ENCODE results near the gene OSBPL5. TPM values are rescaled to one million over a fixed set of nuclear protein-coding genes. Genes with fewer than 3 reads are reported as not detected.
"Not testable (repeated sequence)": the region's sequence is repeated elsewhere in the genome, so short reads cannot be mapped to it uniquely, and the experiment has no call there.

Gene OSBPL5
- total RNA-seq, 1 donor, result 49.7 TPM

- no peak for DNase-seq (ENCODE audit: low read depth)
- TF ChIP-seq CTCF (IDR thresholded peaks at IDR 0.05; ENCODE audit: insufficient read depth, low read depth, low read length), result no peak
Observed at GRCh38 chr11:3121931-3122774, 43.0 kb downstream of the OSBPL5 start.

GRCh38 chr11:3121416-3121815 is 43.7 kb downstream of the OSBPL5 start:
- TF ChIP-seq CTCF (IDR thresholded peaks at IDR 0.05; ENCODE audit: insufficient read depth, low read depth, low read length), result no peak
- no peak overlapping the region for H3K4me3 ChIP-seq (ENCODE audit: low read depth, low read length)
- no peak for DNase-seq (ENCODE audit: low read depth)

More at GRCh38 chr11:3121931-3122774, 43.0 kb downstream of the OSBPL5 start:
- no peak overlapping the region for H3K4me3 ChIP-seq (ENCODE audit: low read depth, low read length)

- DNase-seq (ENCODE audit: low read depth), result no peak
- H3K4me3 ChIP-seq (ENCODE audit: low read depth, low read length), result no peak overlapping the region
- no peak for TF ChIP-seq CTCF (IDR thresholded peaks at IDR 0.05; ENCODE audit: insufficient read depth, low read depth, low read length)
Observed at GRCh38 chr11:3120071-3120792, 44.9 kb downstream of the OSBPL5 start.

- no peak overlapping the region for H3K4me3 ChIP-seq (ENCODE audit: low read depth, low read length)
- no peak for TF ChIP-seq CTCF (IDR thresholded peaks at IDR 0.05; ENCODE audit: insufficient read depth, low read depth, low read length)
- no peak for DNase-seq (ENCODE audit: low read depth)
Observed at GRCh38 chr11:3119141-3119821, 45.8 kb downstream of the OSBPL5 start.

GRCh38 chr11:3115321-3115720 is 49.8 kb downstream of the OSBPL5 start:
- peak; percentile 56 for DNase-seq (ENCODE audit: low read depth)
- no peak for TF ChIP-seq CTCF (IDR thresholded peaks at IDR 0.05; ENCODE audit: insufficient read depth, low read depth, low read length)
- no peak overlapping the region for H3K4me3 ChIP-seq (ENCODE audit: low read depth, low read length)

- not testable (repeated sequence) for DNase-seq (ENCODE audit: low read depth); H3K4me3 ChIP-seq (ENCODE audit: low read depth, low read length)
Observed at GRCh38 chr11:3113661-3114060, 51.4 kb downstream of the OSBPL5 start.

Measured in fibroblast of villous mesenchyme (primary cell).